Umbilical cord (tissue), 2 donors: Measurements from ENCODE around the gene NRP2. TPM values are rescaled to one million over a fixed set of nuclear protein-coding genes. Genes with fewer than 3 reads are reported as not detected.
A peak's percentile ranks its signal among the peaks of the same experiment; 100 is the strongest.

ENCODE experiments used
- DNase-seq: peaks from one replicate; pipeline ENCODE4 v3.0.0-alpha.2; 2015; ENCODE audit warnings: low spot score
- total RNA-seq: library from RNA; depleted of rRNA; stranded (reverse); fragments of >200 nt; gene quantifications from one replicate; pipeline ENCODE4 v1.2.3, GENCODE V29; 2014; ENCODE audit warnings: low replicate concordance; ENCODE audit not compliant: insufficient read depth

NRP2 gene
- total RNA-seq, 1 donor from 2014 or later, result 167 TPM

DNA sequence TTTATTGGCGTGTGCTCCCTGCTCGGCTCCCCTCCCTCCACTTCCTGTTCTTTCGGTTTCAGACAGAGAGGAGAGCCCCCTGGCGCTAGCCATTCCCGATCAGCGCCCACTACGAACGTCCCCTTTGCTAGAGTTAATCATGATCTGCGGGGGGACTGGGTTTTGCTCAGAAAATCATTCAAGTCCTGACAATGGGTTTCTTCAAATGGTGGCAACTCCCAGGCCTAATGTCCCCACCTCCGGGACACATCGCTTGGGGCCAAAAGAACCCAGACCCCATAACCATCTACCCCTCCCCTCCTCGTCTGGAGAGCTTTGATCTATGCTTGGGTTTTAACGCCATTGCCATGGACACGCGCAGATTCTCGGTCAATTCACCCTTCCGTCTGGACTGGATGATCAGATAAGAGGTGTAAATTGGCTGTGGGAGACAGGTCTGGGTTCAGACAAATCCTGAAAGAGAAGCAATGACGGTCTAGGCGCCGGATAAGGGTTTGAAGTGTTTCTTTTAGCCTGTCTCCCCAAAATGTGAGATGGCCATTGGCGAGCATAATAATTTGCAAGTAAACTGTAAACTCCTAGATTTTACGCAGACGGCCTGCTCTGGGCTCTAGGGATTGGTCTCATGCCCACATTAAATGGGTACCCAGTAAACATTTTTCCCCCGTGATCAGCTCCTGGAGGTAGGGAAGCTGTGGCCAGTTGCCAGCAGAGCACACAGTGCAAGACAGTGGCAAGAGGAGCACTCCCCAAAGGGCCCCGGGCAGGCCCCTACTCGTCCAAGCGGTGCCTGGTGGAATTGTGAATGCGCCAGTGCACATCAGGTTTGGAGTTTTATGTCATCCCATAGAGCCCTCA is 4.7 kb downstream of the NRP2 start:
- DNase-seq, result peak; percentile 52

DNA sequence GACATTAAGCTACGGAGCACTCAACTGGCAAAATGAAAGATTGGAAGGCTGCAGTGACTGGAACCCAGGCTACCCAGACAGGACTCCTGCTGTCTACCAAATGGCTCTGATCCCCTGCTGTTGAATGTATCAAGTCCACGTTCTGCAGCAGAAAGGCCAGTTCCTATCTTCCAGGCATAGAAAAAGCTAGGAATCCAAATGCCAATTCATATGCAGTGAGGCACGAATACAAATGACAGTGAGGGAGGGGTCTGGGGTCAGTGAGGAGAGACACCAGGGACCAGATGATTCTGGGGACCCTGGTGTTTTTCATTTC is 5.3 kb downstream of the NRP2 start:
- DNase-seq, result no peak

DNA sequence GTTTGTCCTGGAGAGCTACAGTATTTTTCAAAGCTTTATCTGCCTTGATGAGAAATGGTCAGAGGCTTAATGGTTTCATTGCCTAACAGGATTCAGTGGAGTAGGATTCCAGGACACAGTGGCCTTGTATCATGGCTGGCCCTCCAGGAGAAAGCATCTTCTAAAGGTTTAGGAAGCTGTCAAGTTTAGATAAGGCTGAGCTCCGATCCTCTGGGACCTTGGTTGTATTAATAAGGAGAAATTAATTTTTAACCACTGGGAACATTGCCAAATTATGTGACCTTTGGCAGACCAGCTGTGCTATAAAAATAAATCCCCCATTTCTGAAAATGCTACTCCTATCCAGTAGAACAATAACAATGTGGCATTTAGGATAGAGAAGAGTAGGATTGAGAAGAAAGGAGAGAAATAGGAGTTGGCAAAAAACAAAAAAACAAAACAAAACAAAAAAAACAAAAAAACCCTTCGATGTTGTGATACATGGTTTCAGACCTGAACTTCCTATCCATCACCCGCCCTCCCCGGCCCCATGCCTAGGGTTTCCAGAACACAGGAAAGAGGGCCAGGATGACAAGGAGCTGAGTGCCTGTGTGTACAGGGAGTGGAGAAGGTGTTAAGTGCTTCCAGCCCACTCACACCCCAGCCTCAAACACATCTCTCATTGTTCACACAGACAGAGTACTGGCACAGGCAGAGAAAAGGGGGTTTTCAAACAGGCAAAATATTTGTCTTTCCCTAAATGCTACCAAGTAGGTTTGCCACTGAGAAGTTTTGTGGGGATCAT is 6.3 kb downstream of the NRP2 start:
- DNase-seq, result no peak

- DNase-seq, result no peak
Observed at GRCh38 chr2:205689820-205690219, 7.5 kb downstream of the NRP2 start.

- DNase-seq, result peak; percentile 92
Observed at GRCh38 chr2:205692104-205692503, 9.8 kb downstream of the NRP2 start.

DNA sequence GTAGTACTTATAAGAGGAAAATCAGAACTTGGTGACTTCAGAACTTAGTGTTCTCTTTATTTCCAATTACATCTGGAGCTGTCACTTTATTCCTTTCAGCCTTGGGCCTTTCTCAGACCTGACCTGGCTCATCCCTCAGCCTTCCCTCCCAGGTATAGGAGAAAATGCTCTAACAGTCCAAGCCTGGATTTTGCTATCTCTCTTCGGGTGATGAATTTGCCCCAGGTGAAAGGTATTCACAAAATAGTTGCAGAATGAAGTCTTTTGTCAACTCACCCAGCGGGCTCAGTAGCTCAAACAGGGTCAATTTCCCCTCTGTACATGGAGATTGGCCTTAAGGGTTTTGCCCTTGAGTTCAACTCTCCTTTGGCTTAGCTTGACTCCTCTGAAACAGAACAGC is 12.0 kb downstream of the NRP2 start:
- DNase-seq, result no peak

DNA sequence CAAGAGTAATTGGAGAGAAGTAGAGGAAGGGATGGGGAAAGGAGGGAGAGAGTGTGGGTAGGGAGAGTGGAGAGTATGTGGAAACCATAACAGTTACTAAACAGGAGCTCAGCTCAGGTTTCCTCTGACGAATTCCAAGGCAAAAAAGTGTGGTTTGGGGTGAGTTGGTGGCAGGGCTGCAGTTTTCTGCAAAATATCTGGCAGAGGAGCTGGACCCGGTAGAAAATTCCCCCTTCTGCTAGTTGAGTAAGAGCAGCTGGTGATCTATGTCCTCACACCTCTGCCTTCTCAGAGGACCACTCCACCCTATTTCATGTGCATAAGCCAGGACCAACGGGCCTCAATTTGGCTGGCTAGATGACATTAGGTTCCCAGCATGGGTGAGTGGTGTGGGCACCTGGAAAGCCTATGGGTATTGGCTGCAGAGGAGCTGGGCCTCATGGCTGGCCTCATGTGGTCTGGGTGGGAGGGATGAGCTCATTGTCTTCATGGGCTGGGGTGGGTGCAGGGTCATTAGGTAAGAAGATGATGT is 13.2 kb downstream of the NRP2 start:
- DNase-seq, result no peak

GRCh38 chr2:205696331-205696926 is 14.1 kb downstream of the NRP2 start:
- DNase-seq, result no peak

DNA sequence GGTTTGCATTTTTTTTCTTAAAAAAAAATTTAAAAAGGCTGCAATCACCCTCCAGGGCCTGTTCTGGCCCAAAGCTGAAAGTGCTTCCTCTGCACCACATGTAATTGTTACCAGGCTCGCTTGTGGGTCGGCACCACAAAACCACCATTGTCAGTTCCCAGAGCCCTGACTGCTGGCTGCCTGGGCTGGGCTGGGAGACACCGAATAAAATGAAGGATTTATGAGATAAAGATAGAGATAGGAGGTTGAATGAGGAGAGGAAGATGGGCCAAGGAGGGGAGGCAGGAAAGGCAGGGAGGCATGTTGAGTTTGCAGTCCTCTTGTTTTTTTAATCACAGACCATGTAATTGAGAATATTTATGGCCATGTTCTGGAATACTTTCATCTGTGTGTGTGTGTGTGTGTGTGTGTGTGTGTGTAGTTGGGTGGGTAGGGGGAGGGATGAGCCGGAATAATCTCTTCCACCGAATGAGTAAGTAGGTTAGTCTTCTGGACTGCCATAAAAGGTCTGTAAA is 14.7 kb downstream of the NRP2 start:
- DNase-seq, result peak; percentile 91

DNA sequence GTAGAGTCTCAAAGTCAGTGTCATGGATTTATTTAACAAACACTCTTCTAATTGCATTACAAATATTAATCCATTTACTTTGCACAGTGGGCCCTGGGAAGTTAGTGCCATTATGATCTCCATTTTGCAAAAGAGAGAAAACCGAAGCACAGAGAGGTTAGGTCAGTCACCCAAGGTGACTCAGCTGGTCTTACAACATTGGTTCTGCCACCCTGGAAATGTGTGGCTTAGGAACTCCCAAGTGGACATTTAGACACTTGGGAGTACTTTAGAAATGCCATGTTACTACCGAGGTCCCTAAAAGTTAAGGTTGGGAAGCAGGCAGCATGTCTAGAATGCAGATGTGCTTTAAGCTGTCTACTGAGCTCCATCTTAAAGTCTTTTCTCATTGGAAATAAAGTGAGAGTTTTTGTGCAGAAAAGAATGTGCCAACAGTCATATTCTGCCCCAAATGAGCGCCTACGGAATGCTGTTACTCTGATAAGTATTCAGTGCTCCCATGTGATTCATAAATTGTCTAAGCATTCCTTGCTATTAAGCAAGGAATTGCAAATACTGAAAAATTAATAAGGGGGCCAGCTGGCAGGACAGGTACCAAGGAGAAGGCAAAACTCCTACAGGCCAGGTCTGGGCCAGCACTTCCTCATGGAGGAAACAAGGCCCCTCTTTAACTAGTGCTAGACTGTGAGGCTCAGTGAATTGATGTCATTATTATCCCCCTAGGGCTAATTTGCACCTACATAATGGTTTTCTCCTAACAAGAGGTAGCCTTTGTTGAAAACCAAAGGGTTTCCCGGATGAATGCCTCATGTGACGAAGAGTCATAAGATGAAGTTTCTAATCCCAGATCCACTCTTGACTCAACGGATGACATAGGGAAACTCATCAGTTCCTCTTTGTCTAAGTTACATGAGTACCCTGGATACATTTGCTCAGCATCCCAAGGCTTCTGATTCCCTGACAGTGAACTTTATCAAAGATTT is 16.3 kb downstream of the NRP2 start:
- no peak for DNase-seq

- no peak for DNase-seq
Observed at GRCh38 chr2:205699515-205700289, 17.4 kb downstream of the NRP2 start.

- DNase-seq, result peak; percentile 72
Observed at GRCh38 chr2:205700331-205701132, 18.2 kb downstream of the NRP2 start.

DNA sequence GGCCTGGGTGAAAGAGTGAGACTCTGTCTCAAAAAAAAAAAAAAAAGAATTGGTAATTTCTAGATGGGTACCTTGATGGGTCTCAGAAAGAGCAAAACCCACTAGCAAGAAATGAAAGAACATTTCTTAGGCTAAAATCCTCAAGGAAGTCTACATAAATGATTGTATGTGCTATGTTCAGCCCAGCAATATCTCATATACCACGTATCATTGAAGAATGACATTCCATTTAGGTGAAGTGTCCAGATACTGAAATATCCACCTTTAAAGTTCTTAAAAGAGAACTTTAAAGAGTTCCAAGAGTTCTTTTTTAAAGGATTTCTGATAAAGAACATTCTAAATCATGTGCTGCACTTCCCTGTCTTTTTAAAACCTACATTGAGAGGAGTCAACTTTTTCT is 19.2 kb downstream of the NRP2 start:
- DNase-seq, result no peak

DNA sequence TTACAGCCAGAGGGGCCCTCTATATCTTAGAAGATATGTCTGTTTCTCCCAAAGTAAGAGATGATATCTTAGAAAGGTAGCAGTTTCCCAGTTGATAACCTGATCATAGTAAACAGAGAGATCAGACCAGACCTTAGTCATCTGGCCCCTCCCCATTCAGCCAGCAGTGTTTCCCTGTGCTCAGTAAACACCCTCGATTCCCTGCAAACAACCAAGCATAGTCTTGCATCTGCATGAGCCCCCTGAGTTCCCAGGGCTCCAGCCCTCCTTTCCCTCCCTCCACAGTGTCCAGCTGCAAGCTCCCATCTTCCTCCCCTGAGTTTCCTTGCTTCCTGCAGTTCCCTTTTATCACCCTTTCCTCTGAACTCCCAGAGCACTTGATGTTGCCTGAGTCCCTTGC is 20.3 kb downstream of the NRP2 start:
- no peak for DNase-seq

DNA sequence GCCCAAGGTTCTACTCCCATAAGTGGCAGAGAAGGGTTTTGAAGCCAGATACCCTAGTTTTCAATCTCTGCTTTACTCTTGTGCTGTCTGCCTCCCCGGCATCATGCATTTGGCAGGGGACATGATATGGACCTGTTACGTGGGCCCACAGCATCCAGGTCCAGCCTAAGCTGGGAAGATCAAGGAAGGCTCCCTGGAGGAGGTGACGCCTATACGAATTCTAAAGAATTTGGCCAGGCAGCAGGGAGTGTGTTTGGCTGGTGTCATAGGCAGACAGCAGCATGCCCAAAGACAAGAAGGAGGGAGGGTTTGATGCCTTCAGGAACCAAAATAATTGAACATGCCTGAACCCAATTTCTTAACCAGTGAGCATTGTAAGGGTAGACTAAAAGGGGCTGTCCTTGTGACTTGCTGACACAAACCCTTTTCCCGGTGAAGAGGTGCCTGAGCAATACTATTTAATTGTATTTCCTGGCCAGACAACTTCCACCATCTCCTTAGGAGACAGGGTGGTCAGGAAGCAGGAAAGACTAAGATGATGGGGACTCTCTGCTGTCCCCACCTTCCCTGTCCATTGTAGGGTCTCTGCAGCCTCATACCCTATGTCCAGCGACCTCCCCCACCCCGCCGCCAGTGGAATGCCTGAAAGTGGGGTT is 21.3 kb downstream of the NRP2 start:
- no peak for DNase-seq

GRCh38 chr2:205704127-205704741 is 21.9 kb downstream of the NRP2 start:
- no peak for DNase-seq

DNA sequence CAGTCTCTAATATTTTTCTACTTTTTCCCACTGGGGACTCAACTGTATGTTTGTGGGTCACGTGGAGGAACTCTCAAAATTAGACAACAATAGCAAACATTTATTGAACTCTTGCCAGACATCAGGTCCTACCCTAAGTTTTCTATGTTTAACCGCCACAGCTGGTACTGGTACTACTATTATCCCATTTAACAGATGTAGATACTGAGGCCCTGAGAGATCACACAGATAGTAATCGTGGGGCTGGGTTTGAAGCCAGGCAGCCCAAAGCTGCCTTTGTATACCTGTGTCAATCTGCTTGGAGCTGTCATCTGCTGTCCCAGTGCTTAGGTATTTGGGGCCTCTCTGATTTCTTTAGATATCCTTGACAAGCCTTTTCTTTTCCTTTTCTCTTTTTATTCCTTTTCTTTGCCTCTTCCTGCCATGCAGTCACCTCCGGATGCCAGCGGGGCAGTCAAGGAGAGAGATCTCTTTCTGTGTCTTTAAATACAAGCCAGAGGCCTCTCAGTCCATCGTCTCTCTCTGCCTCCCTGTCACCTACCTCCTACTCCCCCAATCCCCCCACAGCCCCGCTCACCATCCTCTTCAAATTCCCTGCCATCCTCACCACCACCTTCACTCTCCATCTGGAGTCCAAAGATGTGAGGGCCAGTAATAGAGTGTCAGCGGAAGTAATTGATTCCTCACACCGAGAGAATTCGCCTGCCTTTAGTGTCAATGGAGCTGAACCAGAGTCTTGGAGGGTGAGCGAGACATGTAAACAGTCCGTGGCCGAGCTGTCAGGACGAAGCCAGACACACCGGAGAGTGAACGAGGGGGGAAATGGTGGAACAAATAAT is 23.4 kb downstream of the NRP2 start:
- DNase-seq, result no peak
